A673 (cell line): ENCODE data around the gene ADAMTS6. TPM values are rescaled to one million over a fixed set of nuclear protein-coding genes. Genes with fewer than 3 reads are reported as not detected.

Source experiments
- BruUV-seq: library from RNA; stranded (reverse); fragments of 400-500 nt; replicated peaks from 2 replicates; lab custom pipeline; 2021; lab: Mats Ljungman, UMichigan
- CTCF ChIA-PET: fragments of 300-600 bp; sonication (Branson Sonifier 250); formaldehyde crosslinking; loops from one replicate; lab custom pipeline; 2022; ENCODE audit warnings: antibody characterized with exemption; lab: Charles Lee
- POLR2A ChIA-PET: fragments of 300-600 bp; sonication (Branson Sonifier 250); formaldehyde crosslinking; loops from one replicate; lab custom pipeline; 2022; ENCODE audit warnings: antibody characterized with exemption; ENCODE audit not compliant: low non-redundant PET; lab: Charles Lee
- DNase-seq: peaks from one replicate; pipeline ENCODE4 v3.0.0-alpha.2; 2015; ENCODE audit warnings: low spot score
- H3K27ac ChIP-seq: fragments of 200-600 bp; sonication (generic); 2 replicates; pipeline ENCODE4 v1.5.1; 2016; ENCODE audit warnings: mixed run types, low read depth, mild to moderate bottlenecking, mixed read lengths, antibody characterized with exemption, low read length; ENCODE audit not compliant: poor library complexity, severe bottlenecking
- H3K27me3 ChIP-seq: fragments of 200-600 bp; sonication (generic); replicated peaks from 2 replicates; pipeline ENCODE4 v1.6.1; 2017; ENCODE audit warnings: mixed run types, low read depth, mild to moderate bottlenecking, mixed read lengths, antibody characterized with exemption, low read length; ENCODE audit not compliant: insufficient read depth, poor library complexity
- H3K36me3 ChIP-seq: fragments of 200-600 bp; sonication (generic); 2 replicates; pipeline ENCODE4 v1.6.1; 2016; ENCODE audit warnings: mixed run types, mild to moderate bottlenecking, mixed read lengths, antibody characterized with exemption, low read length; ENCODE audit not compliant: insufficient read depth, poor library complexity, severe bottlenecking
- H3K4me1 ChIP-seq: fragments of 200-600 bp; sonication (generic); 2 replicates; pipeline ENCODE4 v1.6.1; 2017; ENCODE audit warnings: mixed run types, mild to moderate bottlenecking, mixed read lengths, antibody characterized with exemption, low read length; ENCODE audit not compliant: insufficient read depth, poor library complexity, severe bottlenecking
- H3K4me3 ChIP-seq: fragments of 200-600 bp; sonication (generic); 2 replicates; pipeline ENCODE4 v1.5.1; 2016; ENCODE audit warnings: low read depth, mixed run types, mild to moderate bottlenecking, mixed read lengths, low read length; ENCODE audit not compliant: poor library complexity, severe bottlenecking
- H3K9me3 ChIP-seq: fragments of 200-600 bp; sonication (generic); 2 replicates; pipeline ENCODE4 v1.6.1; 2016; ENCODE audit warnings: mixed run types, low read depth, mild to moderate bottlenecking, mixed read lengths, antibody characterized with exemption, low read length; ENCODE audit not compliant: poor library complexity, severe bottlenecking
- EZH2 ChIP-seq: fragments of 200-600 bp; sonication (generic); IDR thresholded peaks from 2 replicates; pipeline ENCODE4 v1.6.1; 2017; ENCODE audit warnings: borderline replicate concordance, low read depth, mild to moderate bottlenecking, mixed read lengths, antibody characterized with exemption, low read length; ENCODE audit not compliant: poor library complexity, severe bottlenecking
- intact Hi-C: fragments of 100-400 bp; cut with micrococcal nuclease; formaldehyde crosslinking; loops from one replicate; pipeline ENCODE4 v1.10.0; 2022; ENCODE audit not compliant: unreplicated experiment
- total RNA-seq: library from RNA; stranded (reverse); gene quantifications from 2 replicates; pipeline ENCODE4 v1.2.3, GENCODE V29; 2021
- TF ChIP-seq, protein P1 (sequence below): fragments of 300-800, 200-600 bp; sonication (generic); conservative IDR thresholded peaks from 2 replicates; pipeline ENCODE4 v1.5.1; 2017; ENCODE audit warnings: low read depth, mild to moderate bottlenecking, antibody characterized with exemption, low read length, moderate library complexity, mixed read lengths

Gene ADAMTS6
- total RNA-seq, 1 experiment from 2014 or later: 2.6 TPM

DNA sequence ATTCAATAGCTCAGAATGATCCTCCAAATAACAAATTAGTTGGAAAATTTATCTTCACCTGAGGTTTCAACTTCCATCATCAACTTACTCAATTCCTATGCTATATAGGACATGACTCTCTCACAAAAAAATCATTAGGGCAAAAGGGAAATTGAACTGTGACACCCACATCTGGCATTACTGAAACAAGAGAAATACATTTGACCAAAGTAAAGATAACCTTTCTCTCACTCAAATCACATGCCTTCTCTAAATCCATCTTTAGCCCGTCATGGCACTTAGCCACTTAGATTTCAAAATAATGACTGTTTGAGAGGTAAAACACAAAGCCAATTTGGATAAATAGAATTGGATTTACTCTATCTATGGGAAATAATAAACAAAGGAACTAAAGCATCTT is 126.4 kb downstream of the ADAMTS6 start:
- intact Hi-C loops: no loop called here
- no peaks in the 10 kb centered on the region for H3K4me1 ChIP-seq
- no peaks in the 10 kb centered on the region for H3K9me3 ChIP-seq
- ChIA-PET CTCF (no interaction called here), POLR2A (no interaction called here)
- TF ChIP-seq, protein P1, sequence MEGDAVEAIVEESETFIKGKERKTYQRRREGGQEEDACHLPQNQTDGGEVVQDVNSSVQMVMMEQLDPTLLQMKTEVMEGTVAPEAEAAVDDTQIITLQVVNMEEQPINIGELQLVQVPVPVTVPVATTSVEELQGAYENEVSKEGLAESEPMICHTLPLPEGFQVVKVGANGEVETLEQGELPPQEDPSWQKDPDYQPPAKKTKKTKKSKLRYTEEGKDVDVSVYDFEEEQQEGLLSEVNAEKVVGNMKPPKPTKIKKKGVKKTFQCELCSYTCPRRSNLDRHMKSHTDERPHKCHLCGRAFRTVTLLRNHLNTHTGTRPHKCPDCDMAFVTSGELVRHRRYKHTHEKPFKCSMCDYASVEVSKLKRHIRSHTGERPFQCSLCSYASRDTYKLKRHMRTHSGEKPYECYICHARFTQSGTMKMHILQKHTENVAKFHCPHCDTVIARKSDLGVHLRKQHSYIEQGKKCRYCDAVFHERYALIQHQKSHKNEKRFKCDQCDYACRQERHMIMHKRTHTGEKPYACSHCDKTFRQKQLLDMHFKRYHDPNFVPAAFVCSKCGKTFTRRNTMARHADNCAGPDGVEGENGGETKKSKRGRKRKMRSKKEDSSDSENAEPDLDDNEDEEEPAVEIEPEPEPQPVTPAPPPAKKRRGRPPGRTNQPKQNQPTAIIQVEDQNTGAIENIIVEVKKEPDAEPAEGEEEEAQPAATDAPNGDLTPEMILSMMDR: no peak
- no peak for TF ChIP-seq EZH2
- no peak for DNase-seq
- H3K27ac ChIP-seq: no peak overlapping the region
- H3K4me3 ChIP-seq: no peak overlapping the region
- H3K36me3 ChIP-seq: no peaks in the 10 kb centered on the region
- BruUV-seq: no TSS peak
- no peaks in the 10 kb centered on the region for H3K27me3 ChIP-seq

DNA sequence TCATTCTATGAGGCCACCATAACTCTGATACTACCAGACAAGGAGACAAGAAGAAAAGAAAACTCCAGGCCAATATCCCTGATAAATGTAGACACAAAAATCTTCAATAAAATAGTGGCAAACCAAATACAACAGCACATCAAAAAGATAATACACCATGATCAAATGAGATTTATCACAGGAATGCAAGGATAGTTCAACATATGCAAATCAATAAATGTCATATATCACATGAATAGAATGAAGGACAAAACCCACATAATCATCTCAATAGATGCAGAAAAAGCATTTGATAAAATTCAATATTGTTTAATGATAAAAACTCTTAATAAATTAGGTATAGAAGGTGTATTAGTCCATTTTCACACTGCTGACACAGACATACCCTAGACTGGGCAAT is 139.9 kb downstream of the ADAMTS6 start:
- no peak for DNase-seq
- Histone ChIP-seq H3K36me3 (no peaks in the 10 kb centered on the region), H3K9me3 (peaks cover 6% of the 10 kb centered on the region), H3K27me3 (no peaks in the 10 kb centered on the region), H3K4me3 (no peak overlapping the region), H3K27ac (no peak overlapping the region), H3K4me1 (no peaks in the 10 kb centered on the region)
- ChIA-PET POLR2A (no interaction called here), CTCF (no interaction called here)
- TF ChIP-seq, protein P1: no peak
- BruUV-seq: no TSS peak
- intact Hi-C loops: no loop called here

DNA sequence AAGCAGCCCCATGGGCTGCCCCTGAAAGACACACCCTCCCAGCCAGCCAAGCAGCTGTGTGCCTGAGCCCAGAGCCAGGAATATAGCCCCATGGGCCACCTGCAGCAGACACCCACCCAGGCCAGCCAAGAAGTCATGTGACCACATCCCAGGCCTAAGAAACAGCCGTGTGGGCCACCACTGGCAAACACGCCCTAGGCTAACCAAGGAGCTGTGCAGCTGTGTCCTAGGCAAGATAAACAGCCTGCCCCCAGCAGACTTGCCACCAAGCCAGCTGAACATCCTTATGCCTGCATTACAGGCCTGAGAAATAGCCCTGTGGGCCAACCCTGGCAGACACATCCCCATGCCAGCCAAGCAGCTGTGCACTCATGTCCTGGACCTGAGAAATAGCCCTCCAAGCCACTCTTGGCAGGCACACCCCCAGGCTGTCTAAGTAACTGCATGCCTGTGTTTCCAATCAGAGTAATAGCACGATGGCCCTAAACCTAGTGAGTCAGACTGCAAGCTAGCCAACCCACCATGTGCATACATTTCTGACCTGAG is 143.0 kb downstream of the ADAMTS6 start:
- no peak for TF ChIP-seq EZH2
- TF ChIP-seq, protein P1: no peak
- no peak for DNase-seq
- no peak overlapping the region for H3K4me3 ChIP-seq
- H3K4me1 ChIP-seq: no peaks in the 10 kb centered on the region
- H3K9me3 ChIP-seq: peaks cover 6% of the 10 kb centered on the region
- no TSS peak for BruUV-seq
- CTCF ChIA-PET: no interaction called here
- no peak overlapping the region for H3K27ac ChIP-seq
- intact Hi-C loops: no loop called here
- no peaks in the 10 kb centered on the region for H3K36me3 ChIP-seq
- H3K27me3 ChIP-seq: no peaks in the 10 kb centered on the region
- POLR2A ChIA-PET: no interaction called here
